C4-2B (cell line): Measurements from ENCODE around the gene ARHGEF16.

Source experiments
- H3K27ac ChIP-seq: fragments of 450-650 bp; 2 replicates; pipeline ENCODE4 v1.5.1; 2017
- CTCF ChIP-seq: fragments of 450-650 bp; conservative IDR thresholded peaks from 2 replicates; pipeline ENCODE4 v1.5.1; 2017; ENCODE audit warnings: mild to moderate bottlenecking
- ZFX ChIP-seq: fragments of 450-650 bp; IDR thresholded peaks from 2 replicates; pipeline ENCODE4 v1.6.1; 2017

The ARHGEF16 gene

GRCh38 chr1:3483380-3483779 is 28.9 kb downstream of the ARHGEF16 start:
- no peak for TF ChIP-seq ZFX
- TF ChIP-seq CTCF: 0 out of 2 replicates have a peak, but pooled peaks have one; percentile 3
- no peak overlapping the region for H3K27ac ChIP-seq

GRCh38 chr1:3483801-3484444 is 29.5 kb downstream of the ARHGEF16 start:
- H3K27ac ChIP-seq: no peak overlapping the region
- peak; percentile 94 for TF ChIP-seq CTCF
- TF ChIP-seq ZFX: no peak

DNA sequence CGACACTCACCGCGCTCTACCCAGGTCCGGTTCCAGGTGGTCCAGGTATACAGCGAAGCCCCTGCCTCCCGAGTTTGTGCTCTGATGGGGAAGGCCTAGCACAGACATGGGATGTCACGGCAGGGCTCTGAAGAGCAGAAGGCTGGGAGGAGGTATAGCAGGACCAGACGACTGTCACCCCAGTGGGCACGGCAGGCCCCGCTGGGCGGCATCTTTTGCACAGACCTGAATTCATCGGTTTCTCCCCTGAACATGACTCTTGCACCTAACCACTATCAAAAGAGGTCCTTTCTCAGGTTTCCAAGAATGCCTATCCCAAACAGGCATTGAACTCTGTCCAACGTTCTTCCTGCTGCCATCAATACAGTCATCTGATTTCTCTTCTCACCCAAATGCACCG is 30.6 kb downstream of the ARHGEF16 start:
- TF ChIP-seq ZFX (no peak), CTCF (no peak)
- H3K27ac ChIP-seq: no peak overlapping the region

- no peak for TF ChIP-seq ZFX
- no peak for TF ChIP-seq CTCF
- no peak overlapping the region for H3K27ac ChIP-seq
These were observed 34.0 kb downstream of the ARHGEF16 start for GRCh38 chr1:3488432-3488831.

DNA sequence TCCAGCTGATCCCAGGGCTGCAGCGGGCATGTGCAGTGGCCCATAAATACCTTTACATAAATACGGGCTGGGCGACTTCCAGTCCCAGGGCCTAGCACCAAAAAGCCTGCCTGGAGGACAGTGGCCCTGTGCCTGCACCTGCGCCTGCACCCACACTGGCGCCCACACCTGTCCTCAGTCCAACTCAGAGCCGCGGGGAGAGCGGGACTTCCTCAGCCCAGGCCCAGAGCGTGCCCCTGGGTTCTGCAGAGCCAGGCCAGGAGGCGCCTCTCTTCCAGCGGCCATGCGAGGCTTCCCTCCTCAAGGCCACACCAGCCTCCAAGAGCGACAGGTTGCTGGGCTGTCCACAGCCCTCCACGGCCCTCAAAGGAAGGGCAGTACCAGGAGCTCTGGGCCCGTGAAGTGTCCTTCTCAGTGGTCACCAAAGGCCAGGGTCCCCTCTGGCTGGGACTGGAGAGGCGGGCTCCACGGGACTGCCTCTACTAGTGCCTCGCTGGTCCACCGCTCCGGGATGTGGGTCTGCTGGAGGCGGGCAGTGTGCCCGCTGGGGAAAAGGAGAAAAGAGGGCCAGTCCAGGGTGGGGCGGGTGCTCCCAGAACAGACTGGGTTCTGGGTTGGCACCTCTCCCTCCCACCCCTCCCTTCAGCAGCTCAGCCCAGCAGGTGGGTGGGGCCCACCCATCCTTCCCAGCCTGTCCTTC is 35.7 kb downstream of the ARHGEF16 start:
- H3K27ac ChIP-seq: no peak overlapping the region
- TF ChIP-seq ZFX: no peak
- TF ChIP-seq CTCF: no peak

DNA sequence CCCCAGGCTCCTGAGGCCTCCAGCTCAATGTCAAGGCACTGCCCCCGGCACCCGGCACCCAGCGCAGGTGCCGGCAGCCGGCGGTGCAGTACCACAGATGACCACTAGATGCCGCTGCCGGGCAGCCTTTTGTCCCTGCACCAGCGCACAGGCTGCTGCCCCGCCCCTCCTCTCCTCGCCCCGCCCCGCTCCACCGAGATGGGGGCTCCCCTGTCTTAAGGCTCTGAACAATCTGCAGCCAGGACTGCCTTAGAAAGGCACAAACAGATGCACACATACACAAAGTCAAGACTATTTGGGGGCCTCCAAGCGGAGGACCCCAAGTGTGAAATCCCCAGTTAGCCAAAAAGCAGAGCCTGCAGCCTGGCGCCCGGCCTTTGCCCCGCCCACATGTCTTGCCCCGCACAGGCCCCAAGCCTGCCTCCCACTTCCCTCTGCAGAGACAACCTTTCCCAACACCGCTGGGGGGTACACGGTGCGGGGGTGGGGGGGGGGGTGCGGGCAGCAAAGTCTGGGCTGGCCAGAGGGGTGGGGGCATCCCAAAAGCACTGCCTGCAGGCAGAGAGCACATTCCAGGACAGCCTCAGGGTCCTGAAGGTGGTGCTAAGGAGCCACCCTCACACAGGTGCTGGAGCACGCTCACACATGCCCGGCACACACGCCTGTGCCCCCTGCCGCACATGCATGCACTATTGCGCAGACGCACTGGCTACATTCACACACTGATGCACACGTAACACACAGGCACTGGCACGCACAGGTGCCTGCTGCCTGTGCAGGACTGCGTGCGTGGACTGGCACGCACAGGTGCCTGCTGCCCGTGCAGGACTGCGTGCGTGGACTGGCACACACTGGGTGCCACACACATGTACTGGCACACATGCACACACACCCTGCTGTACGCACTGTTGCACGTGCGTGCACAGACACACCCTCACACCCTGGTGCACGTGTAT is 37.1 kb downstream of the ARHGEF16 start:
- TF ChIP-seq ZFX (no peak), CTCF (peak; percentile 98)
- H3K27ac ChIP-seq: no peak overlapping the region
